CD1c-positive myeloid dendritic cell (primary cell): ENCODE results near the gene PFN1.

Source experiments
- DNase-seq: peaks from one replicate; pipeline ENCODE4 v3.0.0-alpha.2; 2016; ENCODE audit errors: extremely low spot score

Gene PFN1

GRCh38 chr17:4945176-4945943 lies 3.0 kb downstream of the PFN1 start:
- DNase-seq = peak; percentile 82

- no peak for DNase-seq
Observed at GRCh38 chr17:4944554-4945175, 3.7 kb downstream of the PFN1 start.

- peak; percentile 49 for DNase-seq
Observed at GRCh38 chr17:4944163-4944553, 4.2 kb downstream of the PFN1 start.

- DNase-seq = no peak
Observed at GRCh38 chr17:4942760-4943508, 5.4 kb downstream of the PFN1 start.

GRCh38 chr17:4941319-4941610 lies 7.1 kb downstream of the PFN1 start:
- DNase-seq = no peak

- no peak for DNase-seq
Observed at GRCh38 chr17:4940555-4941318, 7.6 kb downstream of the PFN1 start.

GRCh38 chr17:4939796-4940554 lies 8.4 kb downstream of the PFN1 start, which contains the start of the genes RNF167 and SLC25A11:
RNF167 (plus strand) TSS chr17:4940268; CDS start chr17:4940910, 642 bp downstream.
SLC25A11 (minus strand) TSS chr17:4940046; CDS start chr17:4939910, 136 bp downstream.
- peak; percentile 100 for DNase-seq

- no peak for DNase-seq
Observed at GRCh38 chr17:4939546-4939795, 8.9 kb downstream of the PFN1 start.

GRCh38 chr17:4938688-4939545 lies 9.4 kb downstream of the PFN1 start:
- DNase-seq = no peak

- DNase-seq = no peak
Observed at GRCh38 chr17:4938069-4938491, 10.2 kb downstream of the PFN1 start.

- DNase-seq = no peak
Observed at GRCh38 chr17:4937553-4937952, 10.8 kb downstream of the PFN1 start.

GRCh38 chr17:4936436-4936835 lies 11.9 kb downstream of the PFN1 start:
- no peak for DNase-seq

GRCh38 chr17:4935650-4936049 lies 12.7 kb downstream of the PFN1 start:
- no peak for DNase-seq

GRCh38 chr17:4934173-4934979 lies 14.0 kb downstream of the PFN1 start:
- peak; percentile 49 for DNase-seq

- no peak for DNase-seq
Observed at GRCh38 chr17:4933646-4934045, 14.7 kb downstream of the PFN1 start.

GRCh38 chr17:4932756-4933155 lies 15.6 kb downstream of the PFN1 start:
- no peak for DNase-seq

GRCh38 chr17:4931963-4932362 lies 16.4 kb downstream of the PFN1 start, which contains the start of gene GP1BA:
GP1BA (plus strand) TSS chr17:4932277; CDS start chr17:4932605, 328 bp downstream.
- DNase-seq = peak; percentile 32

GRCh38 chr17:4928881-4929280 lies 19.4 kb downstream of the PFN1 start:
- DNase-seq = no peak

- DNase-seq = peak; percentile 33
Observed at GRCh38 chr17:4926577-4927335, 21.6 kb downstream of the PFN1 start.
